ENCODE measurements around the gene CD7.

- TF ChIP-seq POLR2A (IDR thresholded peaks at IDR 0.05) (no peak), CTCF (IDR thresholded peaks at IDR 0.05) (no peak), POLR2AphosphoS5 (IDR thresholded peaks at IDR 0.05) (no peak)
These were observed 2.4 kb downstream of the CD7 start for GRCh38 chr17:82314727-82315605.

Data from stomach (tissue), 4 donors.